Loucy (cell line): Measurements from ENCODE around the gene PPP1R14B.

Experiments
- EZH2phosphoT487 ChIP-seq: fragments of 200-600 bp; IDR thresholded peaks from 2 replicates; pipeline ENCODE4 v1.6.1; 2018; ENCODE audit warnings: antibody characterized with exemption, mild to moderate bottlenecking, moderate library complexity, borderline replicate concordance
- TF ChIP-seq, protein P1 (sequence below): fragments of 200-600 bp; sonication (generic); conservative IDR thresholded peaks from 2 replicates; pipeline ENCODE4 v1.5.1; 2014; ENCODE audit warnings: mild to moderate bottlenecking, antibody characterized with exemption, low read length

DNA sequence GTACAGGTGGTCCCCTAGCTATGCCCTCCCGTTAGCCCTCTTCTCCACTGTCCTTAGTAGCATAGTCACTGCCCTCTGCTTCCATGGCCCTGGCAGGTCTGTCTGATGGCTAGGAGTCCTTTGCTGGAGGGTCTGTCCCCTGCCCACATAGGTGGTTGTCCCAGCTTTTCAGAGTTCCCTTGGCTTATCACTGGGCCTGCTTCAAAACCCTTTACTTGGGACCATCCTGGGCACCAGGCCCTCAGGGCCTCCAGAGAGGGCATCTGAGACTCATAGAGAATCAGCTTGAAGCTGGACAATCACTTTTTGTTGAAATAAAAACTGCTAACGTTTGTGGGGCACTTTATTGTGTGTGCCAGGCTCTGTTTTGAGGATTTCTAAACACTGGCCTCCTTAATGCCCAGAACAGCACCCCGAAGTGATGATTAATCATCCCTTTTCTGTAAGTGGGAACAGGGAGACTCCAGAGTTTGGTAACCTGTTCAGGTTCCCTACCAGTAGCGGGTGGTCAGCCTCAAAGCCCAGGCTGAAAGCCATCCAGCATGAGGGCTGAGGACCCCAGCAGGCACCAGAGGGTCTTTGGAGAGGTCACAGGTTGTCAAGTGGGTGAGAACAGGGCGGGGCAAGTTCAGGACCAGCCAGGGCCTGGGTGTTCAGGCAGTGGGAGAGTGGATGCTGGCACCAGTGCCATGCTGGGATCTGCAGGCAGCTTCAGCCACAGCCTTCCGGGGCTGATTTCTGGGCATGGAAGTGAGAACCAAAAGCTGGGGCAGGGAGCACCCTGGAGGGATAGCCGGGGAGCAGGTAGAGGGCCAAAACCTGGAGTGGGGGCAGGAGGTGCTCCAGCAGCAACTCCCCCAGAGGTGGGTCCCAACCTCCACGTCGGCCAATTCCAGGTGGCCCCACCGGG lies 43.9 kb upstream of the PPP1R14B start:
- TF ChIP-seq, protein P1, sequence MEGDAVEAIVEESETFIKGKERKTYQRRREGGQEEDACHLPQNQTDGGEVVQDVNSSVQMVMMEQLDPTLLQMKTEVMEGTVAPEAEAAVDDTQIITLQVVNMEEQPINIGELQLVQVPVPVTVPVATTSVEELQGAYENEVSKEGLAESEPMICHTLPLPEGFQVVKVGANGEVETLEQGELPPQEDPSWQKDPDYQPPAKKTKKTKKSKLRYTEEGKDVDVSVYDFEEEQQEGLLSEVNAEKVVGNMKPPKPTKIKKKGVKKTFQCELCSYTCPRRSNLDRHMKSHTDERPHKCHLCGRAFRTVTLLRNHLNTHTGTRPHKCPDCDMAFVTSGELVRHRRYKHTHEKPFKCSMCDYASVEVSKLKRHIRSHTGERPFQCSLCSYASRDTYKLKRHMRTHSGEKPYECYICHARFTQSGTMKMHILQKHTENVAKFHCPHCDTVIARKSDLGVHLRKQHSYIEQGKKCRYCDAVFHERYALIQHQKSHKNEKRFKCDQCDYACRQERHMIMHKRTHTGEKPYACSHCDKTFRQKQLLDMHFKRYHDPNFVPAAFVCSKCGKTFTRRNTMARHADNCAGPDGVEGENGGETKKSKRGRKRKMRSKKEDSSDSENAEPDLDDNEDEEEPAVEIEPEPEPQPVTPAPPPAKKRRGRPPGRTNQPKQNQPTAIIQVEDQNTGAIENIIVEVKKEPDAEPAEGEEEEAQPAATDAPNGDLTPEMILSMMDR: no peak
- no peak for TF ChIP-seq EZH2phosphoT487
